GM18868 (cell line): ENCODE data around the gene RALGAPA1.
"Not testable (repeated sequence)": the region's sequence is repeated elsewhere in the genome, so short reads cannot be mapped to it uniquely, and the experiment has no call there.

Experiments used
- ATAC-seq: cut with Tn5 transposase; IDR thresholded peaks from one replicate; pipeline ENCODE4 v1.9.1; 2021; ENCODE audit warnings: mild to moderate bottlenecking, moderate library complexity; ENCODE audit not compliant: unreplicated experiment

Gene RALGAPA1

GRCh38 chr14:35766700-35767082 is 42.4 kb downstream of the RALGAPA1 start:
- no peak for ATAC-seq

- no peak for ATAC-seq
Observed at GRCh38 chr14:35766036-35766699, 42.9 kb downstream of the RALGAPA1 start.

- ATAC-seq: no peak
Observed at GRCh38 chr14:35761922-35762321, 47.2 kb downstream of the RALGAPA1 start.

- no peak for ATAC-seq
Observed at GRCh38 chr14:35760143-35760542, 49.0 kb downstream of the RALGAPA1 start.

- no peak for ATAC-seq
Observed at GRCh38 chr14:35758523-35759129, 50.5 kb downstream of the RALGAPA1 start.

- ATAC-seq: no peak
Observed at GRCh38 chr14:35754671-35755070, 54.4 kb downstream of the RALGAPA1 start.

GRCh38 chr14:35752380-35752779 is 56.7 kb downstream of the RALGAPA1 start:
- ATAC-seq: no peak

- ATAC-seq: no peak
Observed at GRCh38 chr14:35750202-35750904, 58.7 kb downstream of the RALGAPA1 start.

- ATAC-seq: no peak
Observed at GRCh38 chr14:35747379-35747778, 61.7 kb downstream of the RALGAPA1 start.

GRCh38 chr14:35742442-35742841 is 66.7 kb downstream of the RALGAPA1 start:
- no peak for ATAC-seq

GRCh38 chr14:35742032-35742371 is 67.1 kb downstream of the RALGAPA1 start:
- ATAC-seq: no peak

- no peak for ATAC-seq
Observed at GRCh38 chr14:35741345-35742031, 67.6 kb downstream of the RALGAPA1 start.

- no peak for ATAC-seq
Observed at GRCh38 chr14:35740215-35740614, 68.9 kb downstream of the RALGAPA1 start.

GRCh38 chr14:35735163-35735562 is 73.9 kb downstream of the RALGAPA1 start:
- not testable (repeated sequence) for ATAC-seq

GRCh38 chr14:35733510-35733909 is 75.6 kb downstream of the RALGAPA1 start:
- not testable (repeated sequence) for ATAC-seq

GRCh38 chr14:35730871-35731270 is 78.2 kb downstream of the RALGAPA1 start:
- no peak for ATAC-seq

- ATAC-seq: no peak
Observed at GRCh38 chr14:35727764-35728163, 81.3 kb downstream of the RALGAPA1 start.

- ATAC-seq: no peak
Observed at GRCh38 chr14:35725930-35726329, 83.2 kb downstream of the RALGAPA1 start.

- ATAC-seq: no peak
Observed at GRCh38 chr14:35715079-35715478, 94.0 kb downstream of the RALGAPA1 start.

- ATAC-seq: no peak
Observed at GRCh38 chr14:35712466-35712865, 96.6 kb downstream of the RALGAPA1 start.

GRCh38 chr14:35708062-35708461 is 101.0 kb downstream of the RALGAPA1 start:
- ATAC-seq: no peak

GRCh38 chr14:35705636-35706035 is 103.5 kb downstream of the RALGAPA1 start:
- ATAC-seq: no peak
